ENCODE measurements around the gene KLHL3.

KLHL3 gene

DNA sequence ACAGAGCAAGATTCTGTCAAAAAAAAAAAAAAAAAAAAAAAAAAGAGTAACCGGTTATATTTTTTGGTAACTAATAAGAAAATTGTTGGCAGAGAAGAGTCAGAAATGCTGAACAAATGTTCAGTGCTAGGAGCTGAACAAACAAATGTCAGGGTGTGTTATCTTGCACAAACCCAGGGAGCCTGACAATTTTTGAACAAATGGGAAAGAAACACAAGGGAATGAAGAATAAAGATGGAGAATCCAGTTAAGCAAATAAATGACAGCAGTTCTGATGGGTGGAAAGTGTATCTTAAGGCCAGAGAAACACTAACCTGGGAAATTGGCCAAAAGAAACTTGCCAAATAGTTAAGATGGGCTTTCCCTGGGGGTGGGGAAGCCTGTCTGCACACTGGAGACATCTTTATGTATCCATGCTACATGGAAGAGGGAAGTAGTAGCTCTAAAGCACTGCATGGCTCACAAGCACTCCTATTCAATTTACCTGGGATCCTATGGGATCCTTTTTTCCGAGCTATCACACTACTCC is 23.7 kb downstream of the KLHL3 start:
- TF ChIP-seq, protein P1, sequence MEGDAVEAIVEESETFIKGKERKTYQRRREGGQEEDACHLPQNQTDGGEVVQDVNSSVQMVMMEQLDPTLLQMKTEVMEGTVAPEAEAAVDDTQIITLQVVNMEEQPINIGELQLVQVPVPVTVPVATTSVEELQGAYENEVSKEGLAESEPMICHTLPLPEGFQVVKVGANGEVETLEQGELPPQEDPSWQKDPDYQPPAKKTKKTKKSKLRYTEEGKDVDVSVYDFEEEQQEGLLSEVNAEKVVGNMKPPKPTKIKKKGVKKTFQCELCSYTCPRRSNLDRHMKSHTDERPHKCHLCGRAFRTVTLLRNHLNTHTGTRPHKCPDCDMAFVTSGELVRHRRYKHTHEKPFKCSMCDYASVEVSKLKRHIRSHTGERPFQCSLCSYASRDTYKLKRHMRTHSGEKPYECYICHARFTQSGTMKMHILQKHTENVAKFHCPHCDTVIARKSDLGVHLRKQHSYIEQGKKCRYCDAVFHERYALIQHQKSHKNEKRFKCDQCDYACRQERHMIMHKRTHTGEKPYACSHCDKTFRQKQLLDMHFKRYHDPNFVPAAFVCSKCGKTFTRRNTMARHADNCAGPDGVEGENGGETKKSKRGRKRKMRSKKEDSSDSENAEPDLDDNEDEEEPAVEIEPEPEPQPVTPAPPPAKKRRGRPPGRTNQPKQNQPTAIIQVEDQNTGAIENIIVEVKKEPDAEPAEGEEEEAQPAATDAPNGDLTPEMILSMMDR (IDR thresholded peaks at IDR 0.05; ENCODE audit: poor library complexity, severe bottlenecking), result no peak
- ATAC-seq (ENCODE audit: low read depth) (no peak), DNase-seq (ENCODE audit: low spot score) (no peak)
- Histone ChIP-seq H3K36me3 (ENCODE audit: low read depth) (no peaks in the 10 kb centered on the region), H3K4me1 (ENCODE audit: insufficient read depth, poor library complexity, severe bottlenecking) (no peaks in the 10 kb centered on the region), H3K27ac (ENCODE audit: poor library complexity, severe bottlenecking) (no peak overlapping the region), H3K27me3 (ENCODE audit: insufficient read depth, poor library complexity, severe bottlenecking) (no peaks in the 10 kb centered on the region), H3K4me3 (ENCODE audit: severe bottlenecking) (no peak overlapping the region), H3K9me3 (ENCODE audit: severe bottlenecking) (no peaks in the 10 kb centered on the region)

DNA sequence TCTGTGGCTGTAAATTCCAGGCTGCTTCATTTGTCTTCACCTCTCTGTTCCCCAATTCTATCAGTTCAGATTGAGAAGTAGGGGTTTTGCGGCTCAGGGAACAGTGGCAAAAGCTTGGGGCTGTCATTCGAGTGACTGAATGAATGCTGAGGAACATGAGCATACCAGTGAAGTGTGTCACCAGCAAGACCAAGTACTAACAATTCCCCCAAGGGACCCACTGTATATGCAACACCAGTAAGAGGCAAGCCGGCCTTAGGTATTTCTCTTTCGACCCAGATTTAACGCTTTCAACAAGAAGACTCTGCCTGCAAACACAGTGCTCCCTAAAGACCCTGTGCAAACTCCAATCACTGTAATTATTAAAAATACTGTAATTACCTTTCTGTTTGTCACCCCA is 25.8 kb downstream of the KLHL3 start:
- TF ChIP-seq, protein P1 (IDR thresholded peaks at IDR 0.05; ENCODE audit: poor library complexity, severe bottlenecking), result no peak
- H3K4me1 ChIP-seq (ENCODE audit: insufficient read depth, poor library complexity, severe bottlenecking), result no peaks in the 10 kb centered on the region
- no peaks in the 10 kb centered on the region for H3K27me3 ChIP-seq (ENCODE audit: insufficient read depth, poor library complexity, severe bottlenecking)
- no peak overlapping the region for H3K27ac ChIP-seq (ENCODE audit: poor library complexity, severe bottlenecking)
- no peak for DNase-seq (ENCODE audit: low spot score)
- H3K36me3 ChIP-seq (ENCODE audit: low read depth), result no peaks in the 10 kb centered on the region
- H3K9me3 ChIP-seq (ENCODE audit: severe bottlenecking), result no peaks in the 10 kb centered on the region
- ATAC-seq (ENCODE audit: low read depth), result no peak
- no peak overlapping the region for H3K4me3 ChIP-seq (ENCODE audit: severe bottlenecking)

DNA sequence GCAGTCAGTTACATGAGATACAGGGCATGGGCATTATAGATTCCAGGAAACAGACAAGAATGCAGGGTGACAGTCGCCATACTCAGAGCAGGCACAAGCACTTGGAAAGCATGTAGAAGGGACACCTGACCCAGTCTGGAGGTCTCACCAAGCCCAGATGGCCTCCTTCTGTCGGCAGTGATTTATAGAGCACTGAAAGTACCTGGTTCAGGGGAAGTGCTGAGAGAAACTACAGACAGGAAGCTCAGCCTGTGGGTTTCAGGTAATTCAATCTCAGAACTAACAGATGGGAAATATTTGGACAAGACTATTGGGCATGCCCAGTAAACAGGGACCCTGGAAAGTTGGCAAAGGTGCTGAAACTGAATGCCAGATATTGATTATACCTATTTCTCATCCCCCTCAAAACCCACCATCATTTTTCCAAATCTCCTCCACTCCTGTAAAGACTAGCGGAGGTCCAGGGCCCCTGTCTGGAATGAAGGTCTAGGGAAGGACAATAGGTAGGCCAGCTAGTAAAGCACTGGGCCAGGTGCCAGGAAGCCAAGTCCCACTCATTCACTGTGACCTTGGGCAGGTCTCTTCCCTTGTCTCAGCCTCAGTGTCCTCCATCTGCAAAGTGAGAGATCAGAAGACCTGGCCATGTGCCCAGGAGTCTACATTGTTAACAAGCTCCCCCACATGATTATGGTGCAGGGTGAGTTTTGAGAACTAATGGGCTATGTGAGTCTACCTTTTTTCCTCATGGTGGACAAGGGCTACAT is 26.9 kb downstream of the KLHL3 start:
- no peak overlapping the region for H3K4me3 ChIP-seq (ENCODE audit: severe bottlenecking)
- no peak overlapping the region for H3K27ac ChIP-seq (ENCODE audit: poor library complexity, severe bottlenecking)
- H3K36me3 ChIP-seq (ENCODE audit: low read depth), result no peaks in the 10 kb centered on the region
- ATAC-seq (ENCODE audit: low read depth), result no peak
- H3K9me3 ChIP-seq (ENCODE audit: severe bottlenecking), result no peaks in the 10 kb centered on the region
- H3K27me3 ChIP-seq (ENCODE audit: insufficient read depth, poor library complexity, severe bottlenecking), result no peaks in the 10 kb centered on the region
- TF ChIP-seq, protein P1 (IDR thresholded peaks at IDR 0.05; ENCODE audit: poor library complexity, severe bottlenecking), result no peak
- no peak for DNase-seq (ENCODE audit: low spot score)
- H3K4me1 ChIP-seq (ENCODE audit: insufficient read depth, poor library complexity, severe bottlenecking), result no peaks in the 10 kb centered on the region

DNA sequence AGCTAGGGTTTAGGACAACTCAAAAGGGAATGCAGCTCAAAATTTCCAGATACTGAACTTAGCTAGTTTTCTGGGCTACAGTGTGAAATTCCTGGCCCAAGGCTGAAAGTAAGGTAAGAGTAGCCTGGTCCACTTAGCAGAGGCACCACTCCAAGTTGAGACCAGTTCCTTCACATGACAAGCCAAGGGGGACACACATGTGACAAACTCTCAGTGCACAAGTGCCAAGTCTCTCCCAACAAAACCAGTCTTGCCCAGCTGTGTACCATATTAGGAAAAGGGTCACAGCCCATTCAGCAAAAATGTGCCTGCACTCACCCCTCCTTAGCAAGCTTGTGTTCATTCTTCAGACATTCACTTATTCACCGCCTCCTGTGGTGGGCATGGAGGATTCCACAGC is 27.8 kb downstream of the KLHL3 start:
- TF ChIP-seq, protein P1 (IDR thresholded peaks at IDR 0.05; ENCODE audit: poor library complexity, severe bottlenecking), result no peak
- no peak for ATAC-seq (ENCODE audit: low read depth)

DNA sequence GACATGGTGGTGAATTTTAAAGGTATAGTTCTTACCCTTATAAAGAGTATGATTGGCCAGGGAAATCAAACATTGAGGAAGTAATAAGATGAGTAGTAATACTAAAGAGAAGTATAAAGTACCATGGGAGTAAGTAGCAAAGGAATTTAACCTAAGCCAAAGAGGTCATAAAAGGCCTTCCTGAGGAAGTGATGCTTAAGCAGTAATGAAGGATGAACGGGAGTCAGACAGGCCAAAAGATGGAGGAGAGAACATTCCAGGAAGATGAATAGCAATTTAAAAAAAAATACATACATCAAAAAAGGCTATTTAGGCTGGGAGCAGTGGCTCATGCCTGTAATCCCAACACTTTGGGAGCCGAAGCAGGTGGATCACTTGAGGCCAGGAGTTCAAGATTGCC is 29.0 kb downstream of the KLHL3 start:
- no peak overlapping the region for H3K27ac ChIP-seq (ENCODE audit: poor library complexity, severe bottlenecking)
- H3K36me3 ChIP-seq (ENCODE audit: low read depth), result no peaks in the 10 kb centered on the region
- DNase-seq (ENCODE audit: low spot score), result no peak
- ATAC-seq (ENCODE audit: low read depth), result no peak
- TF ChIP-seq, protein P1 (IDR thresholded peaks at IDR 0.05; ENCODE audit: poor library complexity, severe bottlenecking), result no peak
- no peaks in the 10 kb centered on the region for H3K27me3 ChIP-seq (ENCODE audit: insufficient read depth, poor library complexity, severe bottlenecking)
- no peaks in the 10 kb centered on the region for H3K4me1 ChIP-seq (ENCODE audit: insufficient read depth, poor library complexity, severe bottlenecking)
- no peak overlapping the region for H3K4me3 ChIP-seq (ENCODE audit: severe bottlenecking)
- H3K9me3 ChIP-seq (ENCODE audit: severe bottlenecking), result no peaks in the 10 kb centered on the region

More for the DNA sequence above, 27.8 kb downstream of the KLHL3 start:
- H3K4me3 ChIP-seq (ENCODE audit: severe bottlenecking), result no peak overlapping the region
- no peaks in the 10 kb centered on the region for H3K4me1 ChIP-seq (ENCODE audit: insufficient read depth, poor library complexity, severe bottlenecking)
- no peaks in the 10 kb centered on the region for H3K36me3 ChIP-seq (ENCODE audit: low read depth)
- H3K27me3 ChIP-seq (ENCODE audit: insufficient read depth, poor library complexity, severe bottlenecking), result no peaks in the 10 kb centered on the region
- no peak overlapping the region for H3K27ac ChIP-seq (ENCODE audit: poor library complexity, severe bottlenecking)
- no peaks in the 10 kb centered on the region for H3K9me3 ChIP-seq (ENCODE audit: severe bottlenecking)
- no peak for DNase-seq (ENCODE audit: low spot score)
